PC-3 (cell line): Measurements from ENCODE around the gene SV2C. TPM values are rescaled to one million over a fixed set of nuclear protein-coding genes. Genes with fewer than 3 reads are reported as not detected.

Source experiments
- ATAC-seq: fragments of 200-7000 bp; cut with Tn5 transposase; 2 replicates; pipeline ENCODE4 v1.9.1; 2020; ENCODE audit warnings: mild to moderate bottlenecking, moderate library complexity
- BruUV-seq: library from RNA; stranded (reverse); fragments of 400-500 nt; replicated peaks from 2 replicates; lab custom pipeline; 2021; lab: Mats Ljungman, UMichigan
- CTCF ChIA-PET: fragments of 300-600 bp; sonication (Branson Sonifier 250); formaldehyde crosslinking; loops from one replicate; lab custom pipeline; 2022; ENCODE audit warnings: antibody characterized with exemption; lab: Charles Lee
- POLR2A ChIA-PET: fragments of 300-600 bp; sonication (Branson Sonifier 250); formaldehyde crosslinking; loops from one replicate; lab custom pipeline; 2022; ENCODE audit warnings: antibody characterized with exemption; ENCODE audit not compliant: unreplicated experiment; lab: Charles Lee
- DNase-seq: peaks from one replicate; pipeline ENCODE4 v3.0.0-alpha.2; 2015
- H2AFZ ChIP-seq: fragments of 300-600 bp; sonication (generic); 2 replicates; pipeline ENCODE4 v1.6.0; 2016; ENCODE audit warnings: antibody characterized with exemption, low read length
- H3F3A ChIP-seq: fragments of 300-600 bp; sonication (generic); one replicate; pipeline ENCODE4 v1.6.0; 2017; ENCODE audit warnings: antibody characterized with exemption, low read length, control low read depth, mild to moderate bottlenecking; ENCODE audit not compliant: unreplicated experiment
- H3K27ac ChIP-seq: fragments of 300-600 bp; sonication (generic); 2 replicates; pipeline ENCODE4 v1.5.1; 2016; ENCODE audit warnings: mild to moderate bottlenecking, low read length
- H3K27me3 ChIP-seq: fragments of 300-600 bp; sonication (generic); 2 replicates; pipeline ENCODE4 v1.6.1; 2016; ENCODE audit warnings: low read length, mixed read lengths
- H3K36me3 ChIP-seq: fragments of 300-600 bp; sonication (generic); 2 replicates; pipeline ENCODE4 v1.6.1; 2016; ENCODE audit warnings: low read depth, mixed run types, low read length, mixed read lengths
- H3K4me1 ChIP-seq: fragments of 300-600 bp; sonication (generic); 2 replicates; pipeline ENCODE4 v1.5.1; 2016; ENCODE audit warnings: low read length; ENCODE audit not compliant: insufficient read depth
- H3K4me2 ChIP-seq: fragments of 300-600 bp; sonication (generic); 2 replicates; pipeline ENCODE4 v1.6.0; 2016; ENCODE audit warnings: low read length
- H3K4me3 ChIP-seq: fragments of 300-600 bp; sonication (generic); 2 replicates; pipeline ENCODE4 v1.5.1; 2016; ENCODE audit warnings: mild to moderate bottlenecking, low read length, mixed read lengths
- H3K79me2 ChIP-seq: fragments of 300-600 bp; sonication (generic); 2 replicates; pipeline ENCODE4 v1.6.1; 2017; ENCODE audit warnings: low read length, mixed read lengths
- H3K9ac ChIP-seq: fragments of 300-600 bp; sonication (generic); 2 replicates; pipeline ENCODE4 v1.6.0; 2016; ENCODE audit warnings: mild to moderate bottlenecking, low read length
- H3K9me2 ChIP-seq: fragments of 300-600 bp; sonication (generic); replicated peaks from 2 replicates; pipeline ENCODE4 v1.6.1; 2016; ENCODE audit warnings: mixed run types, low read length, mixed read lengths
- H3K9me3 ChIP-seq: fragments of 300-600 bp; sonication (generic); 2 replicates; pipeline ENCODE4 v1.6.1; 2016; ENCODE audit warnings: low read length, mixed read lengths
- H4K20me1 ChIP-seq: fragments of 300-600 bp; sonication (generic); 2 replicates; pipeline ENCODE4 v1.6.1; 2016; ENCODE audit warnings: low read length, mixed read lengths
- CTCF ChIP-seq: fragments of 300-600 bp; sonication (generic); conservative IDR thresholded peaks from 2 replicates; pipeline ENCODE4 v1.5.1; 2017; ENCODE audit warnings: antibody characterized with exemption, low read depth, mild to moderate bottlenecking, low read length
- EZH2 ChIP-seq: fragments of 300-600 bp; sonication (generic); IDR thresholded peaks from one replicate; pipeline ENCODE4 v1.6.1; 2017; ENCODE audit warnings: antibody characterized with exemption, mild to moderate bottlenecking, low read length; ENCODE audit not compliant: unreplicated experiment
- EZH2phosphoT487 ChIP-seq: fragments of 300-600 bp; sonication (generic); IDR thresholded peaks from 2 replicates; pipeline ENCODE4 v1.6.1; 2018; ENCODE audit warnings: mild to moderate bottlenecking, antibody characterized with exemption, low read length, borderline replicate concordance
- intact Hi-C: fragments of 100-400 bp; cut with micrococcal nuclease; formaldehyde crosslinking; loops from 2 replicates; pipeline ENCODE4 v1.9.0; 2023
- total RNA-seq: library from RNA; depleted of rRNA; stranded (reverse); fragments of >200 nt; gene quantifications from 2 replicates; pipeline ENCODE4 v1.2.3, GENCODE V29; 2014

Gene SV2C
- total RNA-seq, 1 experiment from 2014 or later: not detected

GRCh38 chr5:76274571-76274970 is 191.4 kb downstream of the SV2C start:
- no peak for TF ChIP-seq EZH2
- no peak for TF ChIP-seq CTCF
- no peak for TF ChIP-seq EZH2phosphoT487
- no peaks in the 10 kb centered on the region for H3K4me1 ChIP-seq
- H3K36me3 ChIP-seq: no peaks in the 10 kb centered on the region
- H3K27me3 ChIP-seq: peaks cover 28% of the 10 kb centered on the region
- no peak overlapping the region for H3K4me2 ChIP-seq
- H2AFZ ChIP-seq: no peak overlapping the region
- no peaks in the 10 kb centered on the region for H4K20me1 ChIP-seq
- intact Hi-C loops: no loop called here
- H3K9me3 ChIP-seq: no peaks in the 10 kb centered on the region
- BruUV-seq: no TSS peak
- no peak overlapping the region for H3K9ac ChIP-seq
- ChIA-PET CTCF (no interaction called here), POLR2A (no interaction called here)
- no peaks in the 10 kb centered on the region for H3F3A ChIP-seq
- no peak overlapping the region for H3K27ac ChIP-seq
- no peaks in the 10 kb centered on the region for H3K9me2 ChIP-seq
- H3K4me3 ChIP-seq: no peak overlapping the region
- H3K79me2 ChIP-seq: no peaks in the 10 kb centered on the region
- DNase-seq (no peak), ATAC-seq (no peak)

GRCh38 chr5:76277736-76278135 is 194.6 kb downstream of the SV2C start:
- intact Hi-C loops: no loop called here
- Histone ChIP-seq H3K4me3 (no peak overlapping the region), H3K79me2 (no peaks in the 10 kb centered on the region), H3K9ac (no peak overlapping the region), H4K20me1 (no peaks in the 10 kb centered on the region), H3F3A (no peaks in the 10 kb centered on the region), H2AFZ (no peak overlapping the region), H3K36me3 (no peaks in the 10 kb centered on the region), H3K27ac (no peak overlapping the region), H3K27me3 (peaks cover 54% of the 10 kb centered on the region), H3K4me2 (no peak overlapping the region), H3K4me1 (no peaks in the 10 kb centered on the region), H3K9me3 (no peaks in the 10 kb centered on the region), H3K9me2 (no peaks in the 10 kb centered on the region)
- CTCF ChIA-PET: no interaction called here
- no peak for ATAC-seq
- TF ChIP-seq EZH2phosphoT487 (no peak), EZH2 (no peak), CTCF (no peak)
- no TSS peak for BruUV-seq
- DNase-seq: no peak
- POLR2A ChIA-PET: no interaction called here

GRCh38 chr5:76278261-76278789 is 195.1 kb downstream of the SV2C start:
- Histone ChIP-seq H2AFZ (no peak overlapping the region), H3K36me3 (no peaks in the 10 kb centered on the region), H4K20me1 (no peaks in the 10 kb centered on the region), H3K9me2 (no peaks in the 10 kb centered on the region), H3K27me3 (peaks cover 54% of the 10 kb centered on the region), H3K9ac (no peak overlapping the region), H3K9me3 (no peaks in the 10 kb centered on the region), H3K27ac (no peak overlapping the region), H3K79me2 (no peaks in the 10 kb centered on the region), H3K4me2 (no peak overlapping the region), H3K4me1 (no peaks in the 10 kb centered on the region), H3F3A (no peaks in the 10 kb centered on the region), H3K4me3 (no peak overlapping the region)
- TF ChIP-seq EZH2 (no peak), EZH2phosphoT487 (no peak), CTCF (no peak)
- no TSS peak for BruUV-seq
- no peak for DNase-seq
- POLR2A ChIA-PET: no interaction called here
- intact Hi-C loops: no loop called here
- ATAC-seq: no peak
- CTCF ChIA-PET: no interaction called here
